GM19324 (cell line): Measurements from ENCODE around the gene SUMO2.
"Not testable (repeated sequence)": the region's sequence is repeated elsewhere in the genome, so short reads cannot be mapped to it uniquely, and the experiment has no call there.

ENCODE experiments used
- ATAC-seq: cut with Tn5 transposase; IDR thresholded peaks from one replicate; pipeline ENCODE4 v1.9.1; 2021; ENCODE audit warnings: mild to moderate bottlenecking, moderate library complexity; ENCODE audit not compliant: unreplicated experiment, low FRiP score

The SUMO2 gene

DNA sequence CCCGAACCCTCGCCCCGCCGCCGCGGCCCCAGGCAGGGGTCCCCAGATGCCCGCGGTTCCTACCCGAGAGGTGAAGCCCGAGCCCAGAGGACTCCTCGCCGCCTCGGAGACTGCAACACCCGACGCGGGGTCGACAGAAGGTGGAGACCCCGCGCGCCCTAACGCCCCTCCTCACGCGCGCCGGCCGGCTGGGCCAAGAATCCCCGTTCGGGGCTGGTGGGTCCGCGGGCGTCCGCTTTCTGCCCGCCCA, 515 bp downstream of the SUMO2 start:
- peak; percentile 26 for ATAC-seq

DNA sequence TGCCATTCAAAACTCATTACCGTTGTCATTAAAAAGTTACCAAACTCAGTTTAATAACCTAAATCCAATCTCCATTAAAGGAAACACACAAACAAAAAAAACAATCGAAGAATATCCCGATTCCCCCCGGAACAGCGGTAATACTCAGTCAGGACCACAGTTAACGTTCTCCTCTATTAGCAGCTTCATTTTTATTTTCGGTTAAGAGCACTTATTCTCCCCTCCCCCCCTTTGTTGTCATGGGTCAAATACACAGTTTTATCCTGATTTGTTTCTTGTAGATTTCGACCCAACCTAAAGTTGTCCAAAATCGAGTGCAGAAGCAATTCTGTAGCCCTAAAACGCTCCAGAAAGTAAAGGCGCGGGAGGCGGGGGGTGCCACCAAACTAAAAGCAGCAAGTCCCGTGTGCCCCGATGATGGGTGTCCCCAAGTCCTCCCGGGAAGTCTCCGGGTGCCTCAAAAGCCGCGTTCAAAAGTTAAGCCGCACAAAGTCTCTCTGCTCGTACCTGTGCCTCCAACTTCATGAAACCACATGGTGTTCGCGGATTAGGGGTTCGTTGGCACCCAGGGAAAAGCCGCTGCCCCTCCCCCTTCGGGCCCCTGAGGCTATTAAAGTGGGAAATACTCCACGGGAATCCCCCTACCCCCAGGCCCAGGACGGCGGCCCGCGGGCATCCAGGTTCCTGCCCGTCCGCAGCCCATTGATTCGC, 996 bp downstream of the SUMO2 start:
- no peak for ATAC-seq

DNA sequence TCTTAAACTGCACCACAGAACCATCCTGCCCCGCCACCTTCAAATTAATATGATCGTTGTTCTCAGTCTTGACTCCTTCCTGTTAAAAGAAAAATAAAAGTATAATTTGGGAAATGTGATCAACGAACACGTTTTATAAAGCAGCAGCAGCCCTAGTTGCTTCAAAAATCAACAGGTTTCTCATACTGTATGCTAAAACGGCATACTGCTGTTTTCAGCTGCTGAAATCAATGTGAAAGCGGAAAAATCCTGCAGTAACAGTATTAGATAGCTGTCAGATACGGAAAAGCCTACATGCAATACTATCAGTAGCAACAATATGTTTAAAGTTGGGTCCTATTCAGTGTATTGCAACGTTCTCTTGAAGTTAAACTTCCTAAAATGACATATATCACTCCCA, 1.6 kb downstream of the SUMO2 start:
- no peak for ATAC-seq

DNA sequence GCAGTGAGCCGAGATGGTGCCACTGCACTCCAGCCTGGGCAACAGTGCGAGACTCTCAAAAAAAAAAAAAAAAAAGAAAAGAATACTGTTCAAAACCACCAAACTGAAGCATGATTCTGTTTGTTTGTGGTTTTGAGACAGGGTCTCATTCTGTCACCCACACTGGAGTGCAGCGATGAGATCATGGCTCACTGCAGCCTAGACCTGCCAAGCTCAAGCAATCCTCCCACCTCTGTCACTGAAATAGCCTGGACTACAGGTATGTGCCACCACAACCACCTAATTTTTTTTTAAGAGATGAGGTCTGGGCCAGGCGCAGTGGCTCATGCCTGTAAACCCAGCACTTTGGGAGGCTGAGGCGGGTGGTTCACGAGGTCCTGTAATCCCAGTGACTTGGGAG, 4.3 kb downstream of the SUMO2 start:
- no peak for ATAC-seq

DNA sequence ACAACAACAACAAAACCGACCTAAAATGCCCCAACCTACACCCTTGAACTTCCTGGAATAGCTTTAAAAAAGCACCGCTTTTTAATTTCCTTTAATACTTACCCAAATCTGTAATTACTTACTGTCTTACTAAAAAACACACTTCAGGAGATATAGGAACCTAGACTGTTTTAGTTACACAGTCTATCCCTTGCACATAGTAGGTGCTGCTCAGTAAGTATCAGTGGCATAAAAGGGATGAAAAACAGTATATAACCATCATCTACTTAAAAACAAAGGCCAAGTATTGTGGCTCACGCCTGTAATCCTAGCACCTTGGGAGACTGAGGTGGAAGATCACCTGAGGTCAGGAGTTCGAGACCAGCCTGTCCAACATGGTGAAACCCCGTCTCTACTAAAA, 6.1 kb downstream of the SUMO2 start:
- no peak for ATAC-seq

DNA sequence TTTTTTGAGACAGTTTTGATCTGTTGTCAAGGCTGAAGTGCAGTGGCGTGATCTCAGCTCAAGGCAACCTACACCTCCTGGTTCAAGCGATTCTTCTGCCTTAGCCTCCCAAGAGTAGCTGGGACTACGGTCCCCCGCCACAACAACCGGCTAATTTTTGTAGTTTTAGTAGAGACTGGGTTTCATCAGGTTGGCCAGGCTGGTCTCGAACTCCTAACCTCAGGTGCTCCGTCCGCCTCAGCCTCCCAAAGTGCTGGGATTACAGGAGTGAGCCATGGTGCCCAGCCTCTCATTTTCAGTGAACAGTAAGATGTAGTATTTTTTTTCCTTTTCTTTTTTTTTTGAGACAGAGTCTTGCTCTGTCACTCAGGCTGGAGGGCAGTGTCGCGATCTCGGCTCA, 7.8 kb downstream of the SUMO2 start:
- ATAC-seq, result no peak

DNA sequence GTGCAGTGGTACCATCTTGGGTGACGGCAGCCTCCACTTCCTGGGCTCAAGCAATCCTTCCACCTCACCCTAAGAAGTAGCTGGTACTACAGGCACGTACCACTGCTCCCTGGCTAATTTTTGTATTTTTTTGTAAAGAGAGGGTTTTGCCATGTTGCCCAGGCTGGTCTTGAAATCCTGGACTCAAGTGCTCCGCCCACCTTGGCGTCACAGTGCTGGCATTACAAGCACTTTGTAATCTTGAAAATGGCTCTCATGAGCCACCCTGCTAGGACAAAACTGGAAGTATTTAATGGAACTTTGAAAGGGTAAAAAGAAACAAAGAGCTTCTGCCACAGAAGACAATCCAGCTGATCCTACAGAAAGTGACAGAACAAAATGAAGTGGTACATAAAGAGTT, 9.2 kb downstream of the SUMO2 start:
- ATAC-seq, result no peak

DNA sequence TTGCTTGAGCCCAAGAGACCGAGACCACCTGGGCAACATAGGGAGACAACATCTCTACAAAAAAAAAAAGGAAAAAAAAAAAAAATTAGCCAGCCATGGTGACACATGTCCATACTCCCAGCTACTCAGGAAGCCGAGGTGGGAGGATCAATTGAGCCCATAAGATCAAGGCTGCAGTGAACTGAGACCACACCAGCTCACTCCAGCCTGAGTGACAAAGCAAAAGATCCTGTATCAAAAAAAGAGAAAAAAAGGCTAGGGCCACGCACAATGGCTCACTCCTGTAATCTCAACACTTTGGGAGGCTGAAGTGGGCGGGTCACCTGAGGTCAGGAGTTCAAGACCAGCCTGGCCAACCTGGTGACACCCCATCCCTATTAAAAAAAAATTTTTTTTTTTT, 13.8 kb downstream of the SUMO2 start:
- no peak for ATAC-seq

DNA sequence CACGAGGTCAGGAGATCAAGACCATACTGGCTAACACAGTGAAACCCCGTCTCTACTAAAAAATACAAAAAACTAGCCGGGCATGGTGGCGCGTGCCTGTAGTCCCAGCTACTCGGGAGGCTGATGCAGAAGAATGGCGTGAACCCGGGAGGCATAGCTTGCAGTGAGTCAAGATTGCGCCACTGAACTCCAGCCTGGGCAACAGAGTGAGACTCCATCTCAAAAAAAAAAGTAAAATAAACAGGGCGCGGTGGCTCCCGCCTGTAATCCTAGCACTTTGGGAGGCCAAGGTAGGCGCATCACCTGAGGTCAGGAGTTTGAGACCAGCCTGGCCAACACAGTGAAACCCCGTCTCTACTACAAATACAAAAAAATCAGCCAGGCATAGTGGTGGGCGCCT, 18.2 kb downstream of the SUMO2 start:
- ATAC-seq, result not testable (repeated sequence)

DNA sequence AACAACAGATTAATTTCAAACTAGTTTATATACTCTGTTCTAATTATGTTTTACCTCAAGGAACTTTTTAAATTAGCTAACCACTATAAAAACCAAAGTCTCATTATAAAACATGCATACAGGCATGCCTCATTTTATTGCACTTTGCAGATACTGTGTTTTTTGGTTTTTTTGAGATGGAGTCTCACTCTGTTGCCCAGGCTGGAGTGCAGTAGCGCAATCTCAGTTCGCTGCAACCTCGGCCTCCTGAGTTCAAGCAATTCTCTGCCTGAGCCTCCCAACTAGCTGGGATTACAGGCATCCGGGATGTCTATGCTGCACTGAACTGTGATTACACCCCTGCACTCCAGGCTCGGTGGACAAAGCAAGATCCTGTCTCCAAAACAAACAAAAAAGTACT, 19.7 kb downstream of the SUMO2 start:
- ATAC-seq, result no peak

DNA sequence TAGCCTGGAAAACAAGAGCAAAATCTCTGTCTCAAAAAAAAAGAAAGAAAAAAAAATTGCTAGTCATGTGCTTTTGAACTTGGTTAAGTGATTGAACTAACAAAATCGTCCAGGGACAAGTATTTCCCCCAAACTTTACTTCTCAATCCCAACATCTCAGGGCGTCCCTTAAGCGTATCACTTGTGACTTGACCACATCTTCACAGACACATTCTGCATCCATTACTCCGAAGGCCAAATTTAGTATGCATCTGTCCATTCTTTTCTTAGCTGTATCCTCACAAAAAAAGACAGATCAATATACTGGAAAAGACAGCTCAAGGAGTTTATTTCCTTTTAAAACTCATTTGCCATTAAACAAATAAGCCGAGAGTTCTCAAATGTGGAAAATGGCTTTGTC, 22.5 kb downstream of the SUMO2 start:
- no peak for ATAC-seq

DNA sequence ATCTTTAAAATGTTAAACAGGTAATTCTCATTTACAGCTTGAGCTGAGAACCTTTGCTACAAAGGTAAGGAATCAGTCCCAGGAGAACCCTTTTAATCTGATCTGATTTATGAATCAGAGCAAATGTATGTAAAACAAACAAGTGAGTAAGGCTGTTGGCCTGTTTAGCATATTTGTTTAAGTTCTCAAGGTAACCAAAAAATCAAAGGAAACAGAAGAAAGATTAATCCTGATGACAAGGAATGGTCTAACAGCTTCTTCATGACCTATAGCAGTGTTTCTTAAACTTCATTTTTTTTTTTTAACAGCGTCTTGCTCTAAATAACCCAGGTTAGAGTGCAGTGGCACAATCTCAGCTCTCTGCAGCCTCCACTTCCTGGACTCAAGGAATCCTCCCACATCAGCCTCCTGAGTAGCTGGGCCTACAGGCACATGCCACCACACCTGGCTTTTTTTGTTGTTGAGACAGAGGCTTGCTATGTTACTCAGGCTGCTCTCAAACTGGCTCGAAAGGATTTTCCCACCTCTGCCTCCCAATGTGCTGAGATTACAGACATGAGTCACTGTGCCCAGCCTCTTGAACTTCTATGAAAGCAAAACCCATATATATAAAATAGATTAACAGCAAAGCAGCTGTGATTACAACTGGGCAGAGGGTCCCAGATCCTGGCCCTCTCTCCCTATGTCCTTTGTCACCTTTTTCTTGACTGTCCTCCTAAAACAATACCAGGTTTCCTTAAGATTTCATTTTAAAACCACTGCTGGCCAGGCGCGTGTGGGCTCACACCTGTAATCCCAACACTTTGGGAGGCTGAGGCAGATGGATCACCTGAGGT, 23.3 kb downstream of the SUMO2 start:
- ATAC-seq, result no peak

DNA sequence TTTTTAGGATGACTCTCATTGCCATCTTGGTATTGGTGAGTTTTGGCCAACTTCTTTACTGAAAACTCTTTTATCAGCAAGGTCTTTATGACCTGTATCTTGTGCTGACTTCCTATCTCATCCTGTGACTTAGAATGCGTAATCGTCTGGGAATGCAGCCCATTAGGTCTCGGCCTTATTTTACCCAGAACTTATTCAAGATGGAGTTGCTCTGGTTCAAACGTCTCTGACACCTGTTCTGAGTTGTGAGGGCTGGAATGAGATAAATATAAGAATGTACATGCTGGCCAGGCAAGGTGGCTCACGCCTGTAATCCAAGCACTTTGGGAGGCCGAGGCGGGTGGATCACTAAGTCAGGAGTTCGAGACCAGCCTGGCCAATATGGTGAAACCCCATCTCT, 24.3 kb downstream of the SUMO2 start:
- not testable (repeated sequence) for ATAC-seq

DNA sequence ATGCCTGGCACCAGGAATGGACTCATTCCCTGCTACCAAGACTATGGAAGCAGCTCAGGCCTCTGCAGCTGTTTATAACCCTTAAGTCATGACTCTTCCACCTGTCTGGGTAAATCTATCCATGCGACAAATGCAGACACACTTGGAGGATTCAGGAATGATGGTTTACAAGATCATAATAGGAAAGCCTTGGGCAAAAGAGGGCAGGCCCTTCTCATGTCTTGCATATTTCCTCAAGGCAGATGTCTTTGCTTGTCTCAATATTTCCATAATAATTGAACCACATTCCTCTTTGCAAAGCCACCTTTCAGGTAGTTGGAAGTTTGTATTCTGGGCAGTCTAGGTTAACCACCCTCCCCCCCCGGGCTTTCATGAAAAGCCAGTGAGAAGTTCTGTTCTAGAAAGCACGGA, 27.6 kb downstream of the SUMO2 start:
- no peak for ATAC-seq

DNA sequence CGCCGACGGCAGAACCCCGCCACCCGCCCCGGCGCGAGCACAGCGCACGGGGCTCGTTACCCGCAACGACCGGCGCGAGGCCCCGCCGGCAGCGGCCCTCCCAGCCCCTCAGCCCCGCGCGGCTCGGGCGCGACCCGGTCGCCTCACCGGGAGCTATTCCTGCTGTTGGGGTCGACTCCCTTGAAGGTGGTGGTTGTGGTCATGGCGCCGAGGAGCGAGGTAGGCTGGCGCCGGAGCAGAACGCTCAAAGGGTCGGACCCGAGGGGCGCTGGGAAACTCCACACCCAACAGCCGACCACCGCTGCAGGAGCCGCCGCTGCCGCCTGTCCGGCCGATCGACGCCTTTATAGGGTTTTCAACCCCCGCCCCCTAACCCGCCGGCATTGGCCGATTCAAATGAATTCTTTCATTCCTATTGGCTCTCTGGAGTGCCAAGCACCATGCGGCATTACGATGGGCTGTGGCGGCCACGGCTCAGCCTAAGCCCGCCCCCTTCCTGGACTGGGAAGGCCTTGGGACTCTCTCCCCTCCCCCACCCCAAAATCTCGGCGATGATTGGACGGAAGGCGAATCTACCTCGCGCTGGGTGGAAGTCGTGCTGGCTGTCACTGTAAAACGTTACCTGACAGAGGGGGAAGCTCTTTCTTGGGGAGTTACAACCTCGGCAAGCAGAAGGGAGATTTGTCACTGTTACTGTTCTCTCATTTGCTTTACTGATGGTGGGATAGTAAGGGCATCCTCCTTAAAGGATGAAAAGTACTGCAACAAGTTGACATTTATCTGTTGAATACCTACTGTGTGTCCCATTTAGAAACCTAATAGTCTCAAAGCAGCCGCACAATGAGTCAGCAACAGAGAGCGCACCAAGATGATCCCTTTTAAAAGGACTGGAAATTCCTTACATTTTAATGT, 28.3 kb downstream of the SUMO2 start, which contains the start of gene JPT1:
Gene JPT1 (minus strand): TSS at position 318 of the 912 bp plus-strand sequence. CDS start 115 bp downstream, at position 203.
- ATAC-seq, result peak; percentile 91

DNA sequence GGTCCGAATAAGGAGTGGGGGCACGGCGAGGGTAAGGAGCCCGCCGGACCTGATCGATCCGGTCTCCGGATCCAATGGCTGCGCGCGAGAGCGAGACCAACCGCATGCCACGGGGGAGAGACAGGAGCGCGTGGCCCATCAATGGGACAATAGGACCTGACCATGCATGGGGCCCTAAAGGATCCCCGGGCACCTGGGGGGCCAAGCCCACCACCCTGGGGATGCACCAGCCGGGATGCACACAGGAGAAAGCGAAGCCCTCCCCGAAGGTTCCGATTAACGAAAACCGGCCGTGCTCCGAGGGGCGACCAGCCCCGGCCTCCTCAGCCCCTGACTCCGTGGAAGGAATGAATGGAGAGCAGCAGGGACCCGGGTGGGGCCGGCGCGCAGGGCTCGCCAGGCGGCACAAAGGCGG, 29.0 kb downstream of the SUMO2 start:
- peak; percentile 17 for ATAC-seq

DNA sequence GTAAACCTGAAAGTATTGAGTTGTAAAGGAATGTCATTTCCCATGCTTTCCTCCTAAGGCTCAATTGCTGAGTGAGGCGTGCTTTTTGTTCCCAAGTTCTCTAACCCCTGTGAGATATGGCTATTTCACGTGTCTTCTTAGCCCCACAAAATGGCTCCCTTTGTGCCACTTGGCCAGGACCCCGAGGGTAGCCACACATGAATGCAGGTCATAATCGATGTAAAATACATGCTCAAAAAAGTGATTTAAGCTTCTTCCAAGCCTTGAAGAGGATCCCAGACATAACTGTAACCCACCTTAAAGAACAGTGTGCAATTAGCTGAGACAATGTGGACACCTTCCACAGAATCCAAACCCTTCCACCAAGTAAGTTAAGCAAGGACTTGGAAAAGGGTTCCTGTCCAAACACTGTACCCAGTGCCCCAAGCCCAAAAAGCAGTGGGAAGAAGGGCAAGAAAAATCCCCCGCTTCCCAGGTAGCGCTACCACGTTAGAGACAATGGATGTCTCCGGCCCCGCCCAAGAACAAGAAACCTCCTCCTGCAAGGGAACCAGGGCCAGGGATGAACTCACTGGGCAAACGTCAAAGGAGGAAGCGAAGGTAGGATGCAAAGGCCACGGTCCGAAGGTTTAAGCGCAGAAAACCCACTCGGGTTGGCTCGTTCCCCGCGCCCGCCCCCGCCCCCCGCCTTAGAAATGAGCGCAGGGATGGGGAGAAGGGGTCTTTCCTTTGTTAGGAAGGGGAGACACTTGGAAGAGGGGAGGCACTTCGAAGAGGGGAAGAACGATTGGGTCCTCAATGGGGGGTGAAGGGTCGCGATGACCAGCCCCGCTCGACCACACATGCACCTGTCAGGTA, 29.6 kb downstream of the SUMO2 start:
- ATAC-seq, result no peak

DNA sequence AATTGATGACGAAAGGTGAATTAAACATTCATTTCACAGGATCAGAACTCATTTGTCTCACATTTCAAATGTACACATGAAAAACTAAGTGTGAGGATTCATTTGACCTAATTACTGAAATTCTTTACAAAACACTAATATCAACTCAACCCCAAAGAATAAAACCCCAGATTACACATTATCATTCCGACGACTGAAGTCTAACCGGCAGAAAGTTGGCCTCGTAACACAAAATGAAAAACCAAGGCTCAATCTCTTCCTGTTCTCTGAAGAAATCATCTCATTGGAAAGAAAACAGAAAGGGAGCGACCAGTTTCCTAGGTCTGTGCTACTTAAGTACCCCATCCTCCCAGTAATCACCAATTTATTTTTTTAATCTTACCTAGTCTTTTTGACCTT, 30.2 kb downstream of the SUMO2 start:
- no peak for ATAC-seq

DNA sequence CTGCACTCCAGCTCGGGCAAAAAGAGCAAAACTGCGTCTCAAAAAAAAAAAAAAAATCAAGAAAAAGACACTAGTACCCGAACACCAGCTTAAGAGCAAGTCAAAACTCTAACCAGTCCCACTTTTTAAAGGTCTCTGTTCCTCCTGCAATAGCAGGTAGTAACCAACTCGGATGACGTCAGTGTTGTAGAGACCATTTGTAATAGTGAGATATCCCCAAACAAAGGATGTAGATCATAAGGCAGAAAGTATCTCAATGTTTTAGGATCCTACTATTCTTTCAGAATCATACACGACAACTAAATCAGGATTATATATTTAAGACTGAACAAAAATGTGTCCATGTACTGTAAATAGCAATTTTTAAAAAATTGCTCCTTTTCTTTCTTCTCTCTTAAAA, 30.8 kb downstream of the SUMO2 start:
- no peak for ATAC-seq

DNA sequence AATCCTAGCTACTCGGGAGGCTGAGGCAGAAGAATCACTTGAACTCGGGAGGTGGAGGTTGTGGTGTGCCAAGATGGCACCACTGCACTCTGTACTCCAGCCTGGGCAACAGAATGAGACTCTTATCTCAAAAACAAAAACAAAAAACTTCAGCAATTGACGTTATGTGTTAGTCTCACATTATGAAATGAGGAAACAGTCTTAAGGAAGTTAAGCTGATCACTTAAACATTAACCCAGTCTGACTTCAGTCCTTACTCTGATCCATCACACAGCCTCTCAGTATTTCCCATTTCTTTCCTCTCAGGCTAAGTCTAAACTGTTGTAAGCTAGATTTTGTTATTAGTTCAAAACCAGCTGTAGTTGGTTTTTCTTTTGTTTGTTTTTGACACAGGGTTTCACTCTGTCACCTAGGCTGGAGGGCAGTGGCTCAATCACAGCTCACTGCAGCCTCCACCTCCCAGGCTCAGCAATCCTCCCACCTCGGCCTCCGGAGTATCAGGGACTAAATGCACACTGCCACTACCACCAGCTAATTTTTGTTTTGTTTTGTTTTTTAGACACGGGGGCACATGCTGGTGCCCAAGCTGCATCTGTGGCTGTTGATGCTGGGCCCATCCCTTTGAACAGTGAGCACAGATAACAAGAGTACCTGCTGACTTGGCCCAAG, 34.7 kb downstream of the SUMO2 start:
- ATAC-seq, result no peak
